HuH-7 (cell line): Measurements from ENCODE around the gene SPAG8.
A peak's percentile ranks its signal among the peaks of the same experiment; 100 is the strongest.

Source experiments
- DNase-seq: peaks from one replicate; pipeline ENCODE4 v3.0.0; 2011; ENCODE audit warnings: low spot score

Gene SPAG8

DNA sequence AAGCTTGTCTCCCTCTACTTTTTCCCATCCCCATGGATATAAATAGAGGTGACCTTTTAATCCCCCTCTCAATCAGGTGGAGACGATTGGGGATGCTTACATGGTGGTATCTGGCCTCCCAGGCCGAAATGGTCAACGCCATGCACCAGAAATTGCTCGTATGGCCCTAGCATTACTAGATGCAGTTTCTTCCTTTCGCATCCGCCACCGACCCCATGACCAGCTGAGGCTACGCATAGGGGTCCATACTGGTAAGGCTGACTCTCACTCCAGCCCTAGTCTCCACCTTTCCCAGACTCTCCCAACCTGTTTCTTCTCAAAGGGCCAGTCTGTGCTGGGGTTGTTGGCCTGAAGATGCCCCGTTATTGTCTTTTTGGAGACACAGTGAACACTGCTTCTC is 3.6 kb downstream of the SPAG8 start:
- no peak for DNase-seq

DNA sequence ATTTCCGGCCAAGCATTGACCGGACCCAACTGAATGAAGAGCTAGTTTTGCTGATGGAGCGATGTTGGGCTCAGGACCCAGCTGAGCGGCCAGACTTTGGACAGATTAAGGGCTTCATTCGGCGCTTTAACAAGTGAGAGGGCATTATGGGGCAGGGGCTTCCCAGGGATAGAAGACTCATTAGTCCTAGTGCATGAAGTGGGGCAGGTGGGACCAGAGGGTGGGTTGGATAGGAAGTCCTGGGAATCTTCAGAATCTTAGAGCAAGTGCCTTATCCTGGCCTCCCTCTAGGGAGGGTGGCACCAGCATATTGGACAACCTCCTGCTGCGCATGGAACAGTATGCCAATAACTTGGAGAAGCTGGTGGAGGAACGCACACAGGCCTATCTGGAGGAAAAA is 6.0 kb downstream of the SPAG8 start:
- DNase-seq, result no peak

DNA sequence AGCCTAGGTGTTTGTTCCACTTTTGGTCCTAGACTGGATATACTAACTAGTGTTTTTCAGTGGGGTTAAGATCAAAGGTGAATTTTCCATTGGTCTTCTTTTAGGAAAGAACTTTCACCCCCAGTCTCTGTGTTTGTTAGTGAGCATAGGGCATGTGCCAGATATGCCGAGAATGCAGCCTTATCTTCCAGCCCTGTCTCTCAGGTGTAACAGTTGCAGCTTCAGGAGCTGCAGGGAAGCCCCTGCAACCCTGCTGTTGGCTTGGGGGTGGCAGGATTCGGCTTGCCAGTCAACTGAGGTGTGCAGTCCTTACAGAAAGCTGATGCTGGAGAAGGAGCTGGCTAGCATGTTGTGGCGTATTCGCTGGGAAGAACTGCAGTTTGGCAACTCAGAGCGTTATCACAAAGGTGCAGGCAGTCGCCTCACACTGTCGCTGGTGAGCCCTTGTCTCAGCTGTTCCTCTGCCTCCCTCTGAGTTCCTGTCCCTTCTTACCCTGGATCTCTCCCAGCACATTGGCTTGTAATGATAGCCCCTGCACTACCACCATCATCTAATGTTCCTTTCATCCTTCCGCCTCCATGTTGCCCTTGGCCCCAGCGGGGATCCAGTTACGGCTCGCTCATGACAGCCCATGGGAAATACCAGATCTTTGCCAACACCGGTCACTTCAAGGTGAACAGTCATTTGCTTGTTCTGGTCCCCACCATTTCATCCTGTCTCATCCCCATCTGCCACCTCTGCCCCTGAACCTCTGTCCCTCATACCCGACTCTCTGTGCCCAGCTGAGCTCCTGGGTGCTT is 10.5 kb downstream of the SPAG8 start:
- no peak for DNase-seq

DNA sequence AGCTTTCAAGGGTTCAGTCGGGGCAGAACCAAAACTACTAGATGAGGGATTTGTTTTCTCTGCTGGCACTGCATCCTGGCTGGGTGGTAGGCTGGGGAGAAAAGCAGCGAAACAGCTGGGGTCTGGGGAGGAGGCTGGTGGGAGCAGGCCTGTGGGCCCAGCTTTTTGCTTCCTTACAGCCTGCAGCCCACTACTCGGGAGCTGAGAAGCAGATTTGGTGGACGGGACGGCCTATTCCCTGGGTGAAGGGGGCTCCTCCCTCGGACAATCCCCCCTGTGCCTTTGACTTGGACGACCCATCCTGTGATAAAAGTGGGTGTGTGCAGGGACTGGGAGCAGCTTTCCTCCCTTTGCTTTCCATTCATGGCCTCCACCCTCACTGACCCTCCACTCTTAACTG is 11.5 kb downstream of the SPAG8 start:
- no peak for DNase-seq

DNA sequence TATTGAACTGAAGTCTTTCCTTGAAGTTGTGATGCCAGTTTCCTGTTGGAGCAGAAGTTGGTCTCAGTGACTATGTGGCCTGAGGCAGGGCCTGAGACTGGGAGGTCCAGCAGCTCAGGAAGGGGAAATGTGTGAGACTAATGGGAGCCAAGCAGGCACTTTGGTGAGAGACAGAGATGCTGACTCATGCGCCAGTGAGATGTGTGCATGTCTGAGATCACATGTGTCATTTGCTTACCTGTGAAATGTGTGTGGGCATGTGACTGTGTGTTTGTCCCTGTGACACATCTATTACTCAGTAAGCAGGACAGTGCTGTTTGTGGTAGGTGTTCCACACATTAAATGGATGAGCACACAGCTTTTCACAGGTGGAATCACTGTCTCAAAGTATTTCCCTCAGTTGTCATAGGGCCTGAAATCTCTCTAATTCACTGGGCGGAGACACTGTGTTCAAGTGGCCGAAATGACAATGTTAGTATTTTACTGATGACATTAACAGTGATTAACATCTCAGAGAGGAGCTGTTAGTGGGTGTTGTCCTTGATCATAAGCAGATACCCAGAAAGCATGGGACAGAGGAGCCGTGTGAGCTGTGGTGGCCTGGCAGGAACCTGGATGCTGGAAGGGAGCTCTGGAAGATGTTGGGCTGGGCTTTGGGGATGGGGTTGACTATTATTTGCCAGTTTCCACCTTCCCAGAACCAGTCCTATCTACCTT is 13.2 kb downstream of the SPAG8 start:
- no peak for DNase-seq

DNA sequence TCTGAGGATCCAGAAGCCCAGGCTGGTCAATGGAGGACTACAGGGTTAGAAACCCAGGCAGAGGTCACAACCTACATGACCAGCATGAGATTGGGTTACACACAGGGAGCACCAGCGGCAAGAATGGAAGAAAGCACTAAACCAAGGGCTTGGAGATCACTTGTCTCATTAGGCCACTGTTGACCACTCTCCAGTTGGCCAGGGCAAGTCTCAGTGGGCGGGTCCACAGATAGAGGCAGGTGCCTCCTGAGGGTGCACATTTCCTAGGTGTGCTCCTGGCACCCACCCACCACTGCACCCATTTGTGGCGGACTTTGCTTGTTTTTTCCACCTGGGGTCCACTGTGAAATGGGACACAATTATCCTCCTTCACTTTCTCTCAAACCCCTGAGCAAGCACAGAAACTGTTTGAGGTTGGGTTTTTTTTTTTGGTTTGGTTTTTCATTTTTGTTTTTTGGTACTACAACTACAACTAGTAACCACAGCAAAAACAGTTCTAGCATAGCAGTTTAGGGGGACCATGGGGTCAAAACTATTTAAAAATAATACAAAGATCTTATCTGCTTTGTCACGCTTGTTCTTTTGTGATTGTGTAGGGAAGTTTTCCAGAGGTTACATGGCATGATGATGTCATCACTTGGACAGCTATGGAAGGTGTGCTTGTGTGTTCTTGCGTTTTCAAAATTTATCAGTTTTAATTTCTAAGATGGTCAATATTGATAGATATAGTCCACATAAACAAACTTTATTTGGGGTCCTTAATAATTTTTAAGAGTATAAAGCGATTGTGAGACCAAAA is 14.6 kb downstream of the SPAG8 start:
- no peak for DNase-seq

DNA sequence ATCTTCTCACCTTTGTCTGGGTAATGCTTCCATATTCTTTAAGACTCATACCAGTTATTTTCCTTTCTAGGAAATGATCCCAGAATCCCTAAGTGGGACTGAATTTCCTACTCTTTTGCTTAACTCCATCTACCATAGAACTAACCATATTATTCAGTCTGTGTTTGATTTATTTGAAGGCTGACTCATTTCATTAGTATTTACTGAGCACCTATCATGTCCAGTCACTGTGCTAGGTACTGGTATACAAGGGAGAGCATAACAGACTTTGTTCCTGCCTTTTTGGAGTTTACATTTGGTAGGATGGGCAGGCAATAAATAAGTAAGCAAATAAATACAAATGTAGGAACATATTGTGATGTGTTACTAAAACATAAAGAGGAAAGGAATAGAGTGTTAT is 16.4 kb downstream of the SPAG8 start:
- no peak for DNase-seq

DNA sequence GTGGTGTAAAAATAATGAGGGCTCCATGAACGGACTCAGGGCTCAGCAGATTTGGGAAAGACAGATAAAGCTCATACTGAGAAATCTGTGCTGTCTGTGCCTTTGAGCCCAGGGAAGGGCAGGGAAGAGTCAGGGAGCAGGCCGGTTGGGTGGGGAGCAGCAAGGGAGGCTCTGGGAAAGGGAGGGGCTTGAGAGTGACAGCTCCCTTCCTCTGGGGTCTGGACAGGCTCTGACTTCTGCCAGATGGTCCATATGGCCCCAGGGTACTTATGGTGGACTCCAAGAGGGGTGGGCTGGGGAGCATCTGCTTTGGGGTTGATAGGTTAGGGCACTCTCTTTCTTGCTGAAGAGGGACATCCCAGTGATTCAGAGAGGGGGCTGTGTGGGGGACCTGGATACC is 18.6 kb downstream of the SPAG8 start:
- DNase-seq, result no peak

DNA sequence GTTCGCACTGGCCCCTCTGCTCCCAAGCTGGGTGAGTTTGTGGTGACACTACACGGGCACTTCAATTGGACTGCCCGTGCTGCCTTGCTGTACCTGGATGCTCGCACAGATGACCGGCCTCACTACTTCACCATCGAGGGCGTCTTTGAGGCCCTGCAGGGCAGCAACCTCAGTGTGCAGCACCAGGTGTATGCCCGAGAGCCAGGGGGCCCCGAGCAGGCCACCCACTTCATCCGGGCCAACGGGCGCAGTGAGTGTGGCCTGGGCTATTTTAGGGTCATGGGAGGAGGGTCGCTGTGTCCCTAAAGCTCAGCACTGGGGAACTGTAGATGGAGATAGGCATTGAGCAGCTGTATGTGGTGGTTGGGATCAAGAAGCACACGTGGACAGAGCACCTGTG is 19.2 kb downstream of the SPAG8 start:
- DNase-seq, result no peak

DNA sequence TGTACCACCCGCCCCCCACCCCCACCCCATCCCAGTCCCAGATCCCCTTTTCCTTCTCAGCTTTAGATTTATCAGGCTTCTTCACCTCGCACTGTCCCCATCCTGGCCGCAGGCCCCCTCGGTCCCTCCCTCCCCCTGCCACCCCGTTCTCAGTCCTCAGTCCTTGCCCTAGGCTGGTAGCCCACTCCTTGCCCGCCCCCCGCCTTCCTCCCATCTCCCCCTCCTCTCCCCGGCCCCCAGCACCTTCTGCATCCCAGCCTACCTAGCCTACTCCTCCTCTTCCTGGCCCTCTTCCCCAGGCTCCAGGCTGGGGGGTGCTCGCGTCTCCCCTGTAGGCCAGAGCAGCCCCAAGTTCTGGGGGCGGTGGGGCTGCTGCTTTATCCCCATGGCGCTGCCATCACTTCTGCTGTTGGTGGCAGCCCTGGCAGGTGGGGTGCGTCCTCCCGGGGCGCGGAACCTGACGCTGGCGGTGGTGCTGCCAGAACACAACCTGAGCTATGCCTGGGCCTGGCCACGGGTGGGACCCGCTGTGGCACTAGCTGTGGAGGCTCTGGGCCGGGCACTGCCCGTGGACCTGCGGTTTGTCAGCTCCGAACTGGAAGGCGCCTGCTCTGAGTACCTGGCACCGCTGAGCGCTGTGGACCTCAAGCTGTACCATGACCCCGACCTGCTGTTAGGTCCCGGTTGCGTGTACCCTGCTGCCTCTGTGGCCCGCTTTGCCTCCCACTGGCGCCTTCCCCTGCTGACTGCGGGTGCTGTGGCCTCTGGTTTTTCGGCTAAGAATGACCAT is 19.8 kb downstream of the SPAG8 start:
- no peak for DNase-seq

DNA sequence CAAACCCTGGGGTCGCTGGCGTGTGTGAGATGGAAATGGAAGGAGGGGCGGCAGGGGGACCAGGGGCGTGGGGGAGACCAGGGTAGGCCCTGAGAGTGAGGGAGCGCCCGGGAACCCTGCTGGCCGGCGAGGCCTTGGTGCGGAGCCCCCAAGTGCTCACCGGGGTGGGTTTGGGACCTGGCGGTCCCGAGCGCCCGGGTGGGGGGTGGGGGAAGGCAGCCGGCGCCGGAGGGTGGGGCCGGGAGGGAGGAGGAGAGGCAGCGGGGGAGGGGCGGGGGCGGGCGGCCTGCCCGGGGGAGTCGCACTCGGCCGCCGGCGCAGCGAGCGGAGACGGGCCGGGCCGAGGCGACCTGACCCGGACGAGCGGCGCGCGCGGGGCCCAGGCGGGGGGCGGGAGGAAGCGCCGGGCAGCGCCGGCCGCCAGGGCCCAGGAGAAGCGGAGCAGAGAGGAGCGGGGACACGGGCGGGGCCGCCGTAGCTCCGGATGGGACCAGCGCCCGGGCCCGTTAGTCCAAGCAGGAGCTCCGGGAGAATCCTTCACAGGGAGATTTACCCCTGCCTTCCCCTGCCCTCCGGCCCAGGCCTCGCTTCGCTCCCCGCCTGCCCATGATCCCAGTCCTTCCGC is 20.7 kb downstream of the SPAG8 start, which contains the start of gene NPR2:
Gene NPR2 (plus strand): TSS at position 295 of the 625 bp plus-strand sequence. CDS start 818 bp downstream, outside the sequence.
- peak; percentile 54 for DNase-seq

DNA sequence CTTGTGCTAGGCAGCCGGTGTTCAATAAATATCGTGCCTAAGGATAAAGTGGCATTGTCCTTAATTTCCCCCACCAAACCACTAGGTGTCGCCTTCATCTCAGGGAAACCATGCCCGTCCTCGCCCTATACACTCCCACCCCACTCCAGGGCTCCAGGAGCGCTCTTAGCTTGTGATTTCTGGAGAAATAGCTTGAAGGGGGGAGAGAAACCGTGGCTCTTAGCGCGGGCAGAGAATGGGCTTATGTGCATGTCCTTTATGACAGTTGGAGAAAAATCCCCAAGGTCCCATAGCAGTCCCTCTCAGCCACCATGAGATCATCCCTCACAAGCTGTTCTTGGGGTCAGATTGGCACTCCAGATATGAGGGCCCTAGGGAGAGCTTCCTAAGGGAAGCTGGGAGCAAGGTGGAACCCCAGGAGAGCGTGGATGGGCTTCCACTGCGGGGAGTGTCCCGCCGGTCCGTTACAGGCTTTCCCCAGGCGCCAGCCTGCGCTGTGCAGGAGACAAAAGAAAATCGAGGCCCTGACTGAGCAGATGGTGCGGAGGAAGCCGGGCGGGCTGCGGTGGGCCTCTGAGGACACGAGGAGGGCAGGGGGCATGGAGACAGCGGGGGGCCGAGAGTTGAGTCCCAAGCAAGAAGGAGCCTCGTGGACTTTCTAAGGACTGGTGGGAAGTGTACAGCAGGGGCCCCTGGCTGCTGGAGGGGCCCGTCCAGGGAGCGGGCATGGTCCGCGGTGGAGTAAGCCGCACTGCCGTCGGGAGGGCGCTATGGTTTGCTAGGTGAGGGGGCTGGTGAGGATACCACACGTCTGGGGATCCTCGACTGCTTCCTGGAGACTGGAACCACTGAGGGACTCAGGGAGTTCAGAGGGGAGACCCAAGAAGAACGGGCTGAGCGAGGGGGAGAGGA is 21.4 kb downstream of the SPAG8 start:
- peak; percentile 91 for DNase-seq

DNA sequence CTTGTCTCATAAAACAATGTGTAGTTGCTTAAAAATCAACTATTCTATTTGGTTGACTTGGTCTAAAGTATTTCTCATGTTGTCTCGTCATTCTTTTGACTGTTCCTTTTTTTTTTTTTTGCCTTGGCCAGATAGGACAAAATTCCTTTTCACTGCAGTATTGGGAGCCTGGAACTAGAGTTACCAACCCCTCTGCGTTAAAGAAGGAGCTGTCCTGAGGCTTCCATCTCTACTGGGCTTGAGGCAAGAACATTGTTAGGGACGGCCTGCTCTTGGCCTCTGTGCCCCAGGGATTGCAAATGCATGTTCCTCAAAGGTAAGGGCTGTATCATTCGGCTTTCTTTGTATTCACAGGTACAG is 22.1 kb downstream of the SPAG8 start:
- no peak for DNase-seq

DNA sequence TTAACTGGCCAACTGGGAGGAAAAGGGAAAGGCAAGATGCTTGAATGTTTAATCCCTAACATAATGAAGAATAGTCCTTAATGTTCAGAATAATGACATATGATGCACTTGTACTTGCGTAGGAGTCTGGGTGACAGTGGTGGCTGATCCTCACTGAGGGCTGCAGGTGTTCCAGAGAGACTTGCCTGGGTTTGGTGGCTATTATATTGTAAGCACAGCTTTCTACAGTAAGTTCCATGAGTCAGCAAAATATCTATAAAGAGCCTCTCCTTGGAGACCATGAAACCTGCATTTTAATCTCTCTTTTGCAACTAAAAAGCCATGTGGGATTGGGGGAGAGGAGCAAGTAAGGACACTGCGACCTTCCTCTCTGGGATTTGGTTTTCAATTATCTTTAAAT is 22.5 kb downstream of the SPAG8 start:
- DNase-seq, result no peak

DNA sequence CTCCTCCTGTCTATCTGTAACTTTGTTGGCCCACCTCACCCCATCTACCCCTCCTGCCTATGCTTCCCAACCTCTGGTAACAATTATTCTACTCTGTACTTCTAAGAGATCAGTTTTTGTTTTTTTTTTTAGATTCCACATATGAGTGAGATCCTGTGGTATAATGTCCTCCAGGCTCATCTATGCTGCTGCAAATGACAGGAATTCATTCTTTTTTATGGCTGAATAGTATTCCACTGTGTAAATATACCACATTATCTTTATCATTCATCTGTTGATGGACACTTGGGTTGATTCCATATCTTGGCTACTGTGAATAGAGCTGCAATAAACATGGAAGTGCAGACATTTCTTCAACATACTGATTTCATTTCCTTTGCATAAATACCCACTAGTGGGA is 28.6 kb downstream of the SPAG8 start:
- no peak for DNase-seq

DNA sequence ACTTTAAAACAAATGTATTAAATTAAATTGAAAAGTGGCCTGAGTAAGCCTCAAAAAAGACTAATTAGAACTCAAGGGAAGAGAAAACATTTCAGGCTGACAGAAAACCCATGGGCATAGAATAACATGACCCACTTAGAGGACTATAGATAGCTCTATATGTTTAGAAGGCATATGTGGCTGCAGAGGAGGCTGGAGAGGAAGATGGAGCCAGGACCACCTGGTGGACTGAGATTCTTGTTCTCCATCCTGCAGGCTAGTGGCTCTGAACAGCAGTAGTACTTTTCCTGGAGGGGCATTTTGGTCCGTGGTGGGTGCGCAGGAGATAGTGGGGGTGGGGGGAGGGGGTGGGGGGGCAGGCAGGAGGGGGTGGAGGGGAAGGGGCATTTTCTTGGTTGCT is 31.0 kb downstream of the SPAG8 start:
- no peak for DNase-seq

DNA sequence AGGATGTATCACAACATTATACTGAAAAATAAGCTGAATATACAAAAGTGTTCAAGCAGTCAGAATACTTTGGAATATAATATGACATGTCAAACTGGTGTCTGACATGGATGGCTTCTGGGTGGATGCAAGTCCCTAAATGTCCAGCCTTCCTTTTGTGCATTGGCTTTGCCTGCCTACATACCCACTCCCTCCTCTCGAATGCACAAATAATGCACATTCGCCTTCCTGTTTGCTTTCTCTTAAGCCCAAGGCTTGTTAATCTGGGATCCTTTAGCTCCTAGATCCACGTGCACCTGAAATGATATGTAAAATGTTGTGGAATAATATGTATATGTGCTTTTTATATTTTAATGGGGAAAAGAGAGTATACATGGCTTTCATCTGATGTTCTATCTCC is 33.6 kb downstream of the SPAG8 start:
- no peak for DNase-seq

DNA sequence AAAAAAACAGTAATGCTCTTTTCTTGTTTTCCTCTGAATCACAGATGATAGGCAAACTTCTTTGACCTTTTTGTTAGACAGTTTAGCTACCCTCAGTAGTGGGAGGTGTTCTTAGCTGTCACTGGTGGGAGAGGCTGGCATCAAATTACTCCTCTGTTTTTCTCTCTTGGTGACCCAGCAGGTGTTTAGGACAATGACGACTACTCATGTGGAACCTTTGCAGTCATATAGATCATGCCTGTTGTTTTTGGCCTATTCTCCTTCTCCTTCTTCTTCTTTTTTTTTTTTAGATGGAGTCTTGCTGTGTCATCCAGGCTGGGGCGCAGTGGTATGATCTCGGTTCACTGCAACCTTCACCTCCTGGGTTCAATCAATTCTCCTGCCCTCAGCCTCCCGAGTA is 36.0 kb downstream of the SPAG8 start:
- DNase-seq, result no peak

DNA sequence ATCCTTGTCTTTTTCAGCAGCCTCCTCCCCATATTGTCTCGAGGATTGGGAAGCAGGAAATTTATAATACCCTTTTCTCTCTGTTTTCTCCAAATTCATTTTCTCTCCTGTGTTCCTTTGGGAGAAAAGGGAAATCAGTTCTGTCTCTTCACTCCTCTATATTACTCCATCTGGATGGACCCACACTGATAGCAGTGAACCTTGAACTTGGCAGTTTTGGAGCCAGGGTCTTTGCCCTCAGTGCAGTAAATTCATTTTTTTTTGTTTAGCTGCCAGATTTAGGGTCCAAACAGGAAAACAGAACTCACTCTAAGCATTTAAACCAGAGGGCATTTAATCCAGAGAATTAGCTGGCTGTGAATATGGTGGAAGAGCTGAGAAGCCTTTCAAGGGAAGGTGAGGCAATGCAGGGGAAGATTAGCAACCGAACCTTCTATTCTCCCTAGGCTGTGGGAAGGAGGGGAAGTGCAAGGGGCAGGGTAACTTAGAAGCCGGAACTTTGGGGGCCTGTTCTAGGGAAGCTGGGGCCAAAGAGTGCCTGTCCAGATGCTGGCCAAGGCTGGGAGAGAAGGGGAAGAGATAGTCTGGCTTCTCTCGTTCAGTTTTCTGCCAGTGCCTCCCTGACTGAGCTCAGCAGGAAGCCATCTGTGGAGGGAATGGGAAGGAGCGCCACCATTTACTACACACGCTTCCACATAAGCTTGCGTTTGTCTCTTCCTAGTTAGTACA is 37.0 kb downstream of the SPAG8 start:
- no peak for DNase-seq

DNA sequence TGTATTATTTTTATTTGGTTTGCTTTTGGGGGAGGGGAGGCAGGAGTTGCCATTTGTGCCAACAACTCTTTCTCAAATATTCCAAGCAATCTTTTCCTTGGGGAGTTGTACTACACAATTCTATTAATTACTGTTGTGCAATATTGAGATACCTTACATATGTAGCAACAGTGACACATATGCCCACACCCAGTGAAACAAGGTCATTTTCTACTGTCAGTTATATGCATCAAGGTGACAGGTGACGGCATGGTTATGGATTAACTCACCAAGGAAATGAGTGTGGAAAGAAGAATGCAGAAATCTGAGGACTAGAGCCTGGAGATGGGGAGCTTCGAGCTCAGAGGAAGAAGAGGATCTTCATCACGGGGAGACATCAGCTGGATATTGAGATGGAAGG is 40.1 kb downstream of the SPAG8 start:
- no peak for DNase-seq
